ENCODE results near the gene AFF3. TPM values are rescaled to one million over a fixed set of nuclear protein-coding genes. Genes with fewer than 3 reads are reported as not detected.

AFF3 gene
- total and polyA plus RNA-seq, 12 donors, result 1.1 to 7.5 (median 3.9) TPM

GRCh38 chr2:99555404-99555803 lies 587.0 kb downstream of the AFF3 start:
- no peak overlapping the region for H3K27ac ChIP-seq
- H3K9me3 ChIP-seq (replicated peaks in 1 of 3), result no peaks in the 10 kb centered on the region
- intact Hi-C loops (cut with DNase I), result loop anchor here (10.0 kb wide), 4 partner anchors 269 to 839 kb away; no protein-coding TSS in a partner anchor
- H3K27me3 ChIP-seq, result no peaks in the 10 kb centered on the region
- no peak overlapping the region for H3K4me3 ChIP-seq
- TF ChIP-seq CTCF (IDR thresholded peaks at IDR 0.05) (no peak), POLR2A (IDR thresholded peaks at IDR 0.05) (no peak)
- no peaks in the 10 kb centered on the region for H3K4me1 ChIP-seq (replicated peaks in 1 of 2)
- H3K36me3 ChIP-seq (replicated peaks in 1 of 2), result no peaks in the 10 kb centered on the region
- WGBS, 4 donors, result 70 to 79% (median 77%) methylated on average over 2 of the region's 2 CpGs
- DNase-seq, result no peak

GRCh38 chr2:99554871-99555270 lies 587.5 kb downstream of the AFF3 start:
- H3K27ac ChIP-seq, result no peak overlapping the region
- H3K9me3 ChIP-seq (replicated peaks in 1 of 3), result no peaks in the 10 kb centered on the region
- no peaks in the 10 kb centered on the region for H3K36me3 ChIP-seq (replicated peaks in 1 of 2)
- no peak for DNase-seq
- TF ChIP-seq CTCF (IDR thresholded peaks at IDR 0.05), result no peak
- TF ChIP-seq POLR2A (IDR thresholded peaks at IDR 0.05), result no peak
- WGBS, 4 donors, result 68 to 85% (median 78%) methylated on average over 3 of the region's 3 CpGs
- no peaks in the 10 kb centered on the region for H3K27me3 ChIP-seq
- intact Hi-C loops (cut with DNase I), result loop anchor here (10.0 kb wide), 4 partner anchors 270 to 840 kb away; no protein-coding TSS in a partner anchor
- H3K4me3 ChIP-seq, result no peak overlapping the region
- H3K4me1 ChIP-seq (replicated peaks in 1 of 2), result no peaks in the 10 kb centered on the region

- 63 to 71% (median 65%) methylated on average over 14 to 23 of the region's 23 CpGs for WGBS, 4 donors
- no peaks in the 10 kb centered on the region for H3K36me3 ChIP-seq (replicated peaks in 1 of 2)
Observed at GRCh38 chr2:99554238-99554637, 588.2 kb downstream of the AFF3 start.

GRCh38 chr2:99552529-99552928 lies 589.9 kb downstream of the AFF3 start:
- Histone ChIP-seq H3K9me3 (replicated peaks in 1 of 3) (no peaks in the 10 kb centered on the region), H3K27me3 (no peaks in the 10 kb centered on the region), H3K4me3 (no peak overlapping the region), H3K4me1 (replicated peaks in 1 of 2) (no peaks in the 10 kb centered on the region), H3K36me3 (replicated peaks in 1 of 2) (no peaks in the 10 kb centered on the region), H3K27ac (no peak overlapping the region)
- TF ChIP-seq POLR2A (IDR thresholded peaks at IDR 0.05) (no peak), CTCF (IDR thresholded peaks at IDR 0.05) (no peak)
- intact Hi-C loops (cut with DNase I), result loop anchor here (10.0 kb wide), 4 partner anchors 272 to 842 kb away; no protein-coding TSS in a partner anchor
- 67 to 78% (median 72%) methylated on average over 2 of the region's 2 CpGs for WGBS, 4 donors
- peak in 1 of 7 donors; percentile 62 for DNase-seq

More at GRCh38 chr2:99554238-99554637, 588.2 kb downstream of the AFF3 start:
- TF ChIP-seq POLR2A (IDR thresholded peaks at IDR 0.05) (no peak), CTCF (IDR thresholded peaks at IDR 0.05) (no peak)
- Histone ChIP-seq H3K4me1 (replicated peaks in 1 of 2) (no peaks in the 10 kb centered on the region), H3K27me3 (no peaks in the 10 kb centered on the region), H3K9me3 (replicated peaks in 1 of 3) (no peaks in the 10 kb centered on the region), H3K4me3 (no peak overlapping the region), H3K27ac (no peak overlapping the region)
- no peak for DNase-seq
- intact Hi-C loops (cut with DNase I), result loop anchor here (10.0 kb wide), 4 partner anchors 271 to 841 kb away; no protein-coding TSS in a partner anchor
